ENCODE data around the gene OS9. TPM values are rescaled to one million over a fixed set of nuclear protein-coding genes. Genes with fewer than 3 reads are reported as not detected.

The OS9 gene
- total RNA-seq, 2 experiments from 2014 or later, result 108 to 112 TPM

DNA sequence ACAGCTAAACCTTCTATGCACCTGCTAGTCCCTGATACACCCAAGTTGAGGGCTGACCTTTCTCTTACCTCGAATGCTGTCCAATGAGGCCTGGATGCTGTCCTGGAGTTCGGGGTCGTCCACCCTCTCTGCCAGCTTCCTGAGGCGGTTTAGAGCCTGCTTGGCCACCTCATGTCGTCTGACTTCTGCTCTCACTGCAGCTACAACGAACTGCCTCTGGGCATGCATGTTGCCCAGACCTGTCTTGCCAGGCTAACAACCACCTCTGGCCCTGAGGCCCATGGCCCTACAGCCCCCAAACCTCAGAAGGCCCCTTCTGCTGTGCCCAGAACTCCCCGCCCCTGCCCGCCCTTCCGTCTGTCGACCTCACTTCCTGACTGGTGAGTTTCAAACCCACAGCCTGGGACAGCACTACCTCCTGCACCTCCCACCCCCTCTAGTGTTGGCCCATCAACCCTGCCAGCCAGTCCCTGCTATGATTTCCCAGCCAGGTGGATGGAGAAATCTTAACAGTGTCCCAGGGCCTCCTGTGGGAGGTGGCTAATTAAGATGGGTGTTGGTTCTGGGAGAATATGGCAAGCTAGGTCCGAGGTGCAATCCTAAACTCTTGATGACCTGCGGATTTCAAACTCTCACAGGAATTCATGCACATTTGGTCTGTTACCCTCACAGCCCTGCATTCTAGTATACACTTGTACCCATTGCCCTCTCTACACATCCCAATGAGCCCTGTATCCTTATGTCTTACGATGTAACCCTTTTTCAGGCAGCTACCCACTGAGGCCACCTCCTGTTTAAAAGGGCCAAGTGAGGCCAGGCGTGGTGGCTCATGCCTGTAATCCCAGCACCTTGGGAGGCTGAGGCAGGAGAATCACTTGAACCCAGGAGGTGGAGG, 48.2 kb downstream of the OS9 start:
- H3K4me3 ChIP-seq (ENCODE audit: low read length), result peak overlapping the region; percentile 95
- Mint-ChIP-seq H3K27ac (peak overlapping the region; percentile 94), H3K9me3 (no peaks in the 10 kb centered on the region), H3K4me1 (ENCODE audit: low read depth) (peaks cover 69% of the 10 kb centered on the region), H3K27me3 (no peaks in the 10 kb centered on the region), H3K36me3 (ENCODE audit: low read depth) (peaks cover 42% of the 10 kb centered on the region), H3K4me3 (peak overlapping the region; percentile 88)
- H3K9me3 ChIP-seq (ENCODE audit: control insufficient read depth in 1 of 2, insufficient read depth in 1 of 2, low read length in 2 of 2), result no peaks in the 10 kb centered on the region
- ATAC-seq (ENCODE audit: poor library complexity) (peak; percentile 49), DNase-seq (peak; percentile 63 to 93 (median 74))
- no peaks in the 10 kb centered on the region for H3K27me3 ChIP-seq (ENCODE audit: control insufficient read depth in 1 of 2, insufficient read depth in 2 of 2, low read length in 2 of 2)
- POLR2A ChIA-PET, result interaction anchor here (0.8 to 2.6 kb wide), 17 partner anchors 8 to 283 kb away, joined by 3 to 26 read pairs (median 4); partner anchors contain the start of genes ATP23, B4GALNT1, CDK4 and CTDSP2
- peaks cover 73% of the 10 kb centered on the region for H3K4me1 ChIP-seq (ENCODE audit: insufficient read depth, low read length)
- TF ChIP-seq, protein P1, sequence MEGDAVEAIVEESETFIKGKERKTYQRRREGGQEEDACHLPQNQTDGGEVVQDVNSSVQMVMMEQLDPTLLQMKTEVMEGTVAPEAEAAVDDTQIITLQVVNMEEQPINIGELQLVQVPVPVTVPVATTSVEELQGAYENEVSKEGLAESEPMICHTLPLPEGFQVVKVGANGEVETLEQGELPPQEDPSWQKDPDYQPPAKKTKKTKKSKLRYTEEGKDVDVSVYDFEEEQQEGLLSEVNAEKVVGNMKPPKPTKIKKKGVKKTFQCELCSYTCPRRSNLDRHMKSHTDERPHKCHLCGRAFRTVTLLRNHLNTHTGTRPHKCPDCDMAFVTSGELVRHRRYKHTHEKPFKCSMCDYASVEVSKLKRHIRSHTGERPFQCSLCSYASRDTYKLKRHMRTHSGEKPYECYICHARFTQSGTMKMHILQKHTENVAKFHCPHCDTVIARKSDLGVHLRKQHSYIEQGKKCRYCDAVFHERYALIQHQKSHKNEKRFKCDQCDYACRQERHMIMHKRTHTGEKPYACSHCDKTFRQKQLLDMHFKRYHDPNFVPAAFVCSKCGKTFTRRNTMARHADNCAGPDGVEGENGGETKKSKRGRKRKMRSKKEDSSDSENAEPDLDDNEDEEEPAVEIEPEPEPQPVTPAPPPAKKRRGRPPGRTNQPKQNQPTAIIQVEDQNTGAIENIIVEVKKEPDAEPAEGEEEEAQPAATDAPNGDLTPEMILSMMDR (IDR thresholded peaks at IDR 0.05), result peak; percentile 61
- intact Hi-C loops (cut with DNase I, micrococcal nuclease), result loop anchor here (1.0 to 5.0 kb wide), 5 partner anchors 10 to 159 kb away; partner anchors contain the start of genes B4GALNT1 (in 1 of the 2), CDK4 (in 1 of the 2) and OS9 (in 1 of the 2)
- CTCF ChIA-PET, result interaction anchor here (0.9 to 2.3 kb wide), 6 partner anchors 14 to 283 kb away, joined by 3 to 12 read pairs (median 6); partner anchors contain the start of genes B4GALNT1, GLI1 and MARCHF9
- H3K36me3 ChIP-seq (ENCODE audit: insufficient read depth, low read length), result peaks cover 34% of the 10 kb centered on the region
- peak overlapping the region; percentile 83 to 93 for H3K27ac ChIP-seq (ENCODE audit: low read depth in 1 of 2, low read length in 2 of 2)

DNA sequence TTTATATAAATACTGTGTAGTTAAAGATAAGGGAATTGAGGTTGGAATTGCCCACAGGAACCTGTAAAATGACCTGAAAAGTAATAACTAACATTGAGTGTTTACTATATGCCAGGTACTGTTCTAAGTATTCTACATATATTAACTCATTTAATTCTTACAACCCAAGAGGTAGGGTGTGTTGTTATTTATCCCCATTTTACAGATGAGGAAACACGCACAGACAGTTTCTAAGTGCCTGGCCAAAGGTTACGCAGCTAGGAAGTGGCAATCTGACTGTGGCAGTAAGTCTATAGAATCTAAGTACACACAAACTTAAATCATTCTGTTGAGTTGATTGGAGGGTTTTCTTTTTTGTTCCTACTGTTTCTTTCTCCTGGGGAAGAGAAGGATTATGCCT, 49.8 kb downstream of the OS9 start:
- ChIA-PET CTCF (interaction anchor here (2.5 kb wide), 1 partner anchor 13 kb away, joined by 15 read pairs; no protein-coding TSS in a partner anchor), POLR2A (interaction anchor here (0.6 to 2.5 kb wide), 6 partner anchors 8 to 198 kb away, joined by 3 to 28 read pairs (median 5); partner anchors contain the start of genes ATP23, MARCHF9 and OS9)
- Mint-ChIP-seq H3K27me3 (no peaks in the 10 kb centered on the region), H3K4me1 (ENCODE audit: low read depth) (peaks cover 71% of the 10 kb centered on the region), H3K9me3 (no peaks in the 10 kb centered on the region), H3K27ac (peak overlapping the region; percentile 94), H3K36me3 (ENCODE audit: low read depth) (peaks cover 56% of the 10 kb centered on the region), H3K4me3 (peak overlapping the region; percentile 94)
- H3K36me3 ChIP-seq (ENCODE audit: insufficient read depth, low read length), result peaks cover 42% of the 10 kb centered on the region
- TF ChIP-seq, protein P1 (IDR thresholded peaks at IDR 0.05), result no peak
- no peaks in the 10 kb centered on the region for H3K27me3 ChIP-seq (ENCODE audit: control insufficient read depth in 1 of 2, insufficient read depth in 2 of 2, low read length in 2 of 2)
- ATAC-seq (ENCODE audit: poor library complexity), result no peak
- H3K27ac ChIP-seq (ENCODE audit: low read depth in 1 of 2, low read length in 2 of 2), result peak overlapping the region; percentile 84 to 96
- no peaks in the 10 kb centered on the region for H3K9me3 ChIP-seq (ENCODE audit: control insufficient read depth in 1 of 2, insufficient read depth in 1 of 2, low read length in 2 of 2)
- H3K4me1 ChIP-seq (ENCODE audit: insufficient read depth, low read length), result peaks cover 66% of the 10 kb centered on the region
- no peak overlapping the region for H3K4me3 ChIP-seq (ENCODE audit: low read length)
- intact Hi-C loops (cut with DNase I, micrococcal nuclease), result loop anchor here (2.0 to 5.0 kb wide), 3 partner anchors 51 to 161 kb away; partner anchors contain the start of gene OS9 (in 1 of the 2)
- no peak for DNase-seq

GRCh38 chr12:57744194-57744776, 50.4 kb downstream of the OS9 start:
- intact Hi-C loops (cut with DNase I, micrococcal nuclease), result loop anchor here in 1 of 2 experiments (5.0 kb wide), 2 partner anchors 52 to 117 kb away; partner anchors contain the start of gene OS9
- H3K4me3 Mint-ChIP-seq, result peak overlapping the region; percentile 94

More at GRCh38 chr12:57744194-57744776, 50.4 kb downstream of the OS9 start:
- Histone ChIP-seq H3K36me3 (ENCODE audit: insufficient read depth, low read length) (peaks cover 42% of the 10 kb centered on the region), H3K4me3 (ENCODE audit: low read length) (peak overlapping the region; percentile 83), H3K27me3 (ENCODE audit: control insufficient read depth in 1 of 2, insufficient read depth in 2 of 2, low read length in 2 of 2) (no peaks in the 10 kb centered on the region), H3K27ac (ENCODE audit: low read depth in 1 of 2, low read length in 2 of 2) (peak overlapping the region; percentile 84 to 96), H3K9me3 (ENCODE audit: control insufficient read depth in 1 of 2, insufficient read depth in 1 of 2, low read length in 2 of 2) (no peaks in the 10 kb centered on the region), H3K4me1 (ENCODE audit: insufficient read depth, low read length) (peaks cover 61% of the 10 kb centered on the region)
- no peaks in the 10 kb centered on the region for H3K27me3 Mint-ChIP-seq
- H3K4me1 Mint-ChIP-seq (ENCODE audit: low read depth), result peaks cover 66% of the 10 kb centered on the region
- ChIA-PET POLR2A (interaction anchor here (0.6 to 2.5 kb wide), 13 partner anchors 9 to 224 kb away, joined by 3 to 28 read pairs (median 4); partner anchors contain the start of genes ATP23, DCTN2, DDIT3 and MARCHF9), CTCF (interaction anchor here (1.9 to 2.5 kb wide), 2 partner anchors 12 to 15 kb away, joined by 6 to 15 read pairs; no protein-coding TSS in a partner anchor)
- H3K36me3 Mint-ChIP-seq (ENCODE audit: low read depth), result peaks cover 56% of the 10 kb centered on the region
- peak overlapping the region; percentile 94 for H3K27ac Mint-ChIP-seq
- TF ChIP-seq, protein P1 (IDR thresholded peaks at IDR 0.05), result no peak
- ATAC-seq (ENCODE audit: poor library complexity), result peak; percentile 43
- H3K9me3 Mint-ChIP-seq, result no peaks in the 10 kb centered on the region
- DNase-seq, result peak in 13 of 14 experiments; percentile 45 to 89 (median 66)
